ENCODE results near the gene TANK. TPM values are rescaled to one million over a fixed set of nuclear protein-coding genes. Genes with fewer than 3 reads are reported as not detected.

Gene TANK
- total RNA-seq, 1 donor from 2014 or later: 34.4 TPM

DNA sequence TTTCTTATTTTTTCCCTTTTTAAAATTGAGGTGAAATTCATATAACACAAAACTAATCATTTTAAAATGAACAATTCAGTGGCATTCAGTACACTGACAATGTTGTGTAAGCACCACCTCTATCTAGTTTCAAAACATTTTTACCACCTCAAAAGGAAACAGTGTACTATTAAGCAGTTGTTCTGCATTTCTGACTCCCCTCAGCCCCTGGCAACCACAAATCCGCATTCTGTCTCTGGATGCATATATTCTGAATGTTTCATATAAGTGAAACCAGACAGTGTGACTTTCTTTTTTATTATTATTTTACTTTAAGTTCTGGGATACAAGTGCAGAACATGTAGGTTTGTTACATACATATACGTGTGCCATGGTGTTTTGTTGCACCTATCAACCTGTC lies 19.2 kb upstream of the TANK start:
- H3K9me3 Mint-ChIP-seq: no peaks in the 10 kb centered on the region

DNA sequence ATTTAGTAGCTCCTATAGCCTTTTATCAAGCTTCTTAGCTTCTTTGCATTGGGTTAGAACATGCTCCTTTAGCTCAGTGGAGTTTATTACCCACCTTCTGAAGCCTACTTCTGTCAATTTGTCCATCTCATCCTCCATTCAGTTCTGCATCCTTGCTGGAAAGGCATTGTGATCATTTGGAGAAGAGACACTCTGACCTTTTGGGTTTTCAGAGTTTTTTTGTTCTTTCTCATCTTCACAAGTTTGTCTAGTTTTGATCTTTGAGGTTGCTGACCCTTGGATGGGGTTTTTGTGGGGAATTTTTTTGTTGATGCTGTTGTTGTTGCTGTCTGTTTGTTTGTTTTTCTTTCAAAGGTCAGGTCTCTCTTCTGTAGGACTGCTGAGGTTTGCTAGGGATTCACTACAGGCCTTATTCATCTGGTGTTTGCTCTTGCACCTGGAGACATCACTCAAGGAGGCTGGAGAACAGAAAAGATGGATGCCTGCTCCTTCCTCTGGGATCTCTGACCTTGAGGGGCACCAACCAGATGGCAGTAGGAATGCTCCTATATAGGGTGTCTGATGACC lies 13.9 kb upstream of the TANK start:
- no peak for DNase-seq (ENCODE audit: extremely low spot score, unreplicated experiment)
- Mint-ChIP-seq H3K4me3 (no peak overlapping the region), H3K27me3 (no peaks in the 10 kb centered on the region), H3K27ac (no peak overlapping the region), H3K4me1 (ENCODE audit: unreplicated experiment) (no peaks in the 10 kb centered on the region), H3K9me3 (no peaks in the 10 kb centered on the region), H3K36me3 (no peaks in the 10 kb centered on the region)
- TF ChIP-seq, protein P1, sequence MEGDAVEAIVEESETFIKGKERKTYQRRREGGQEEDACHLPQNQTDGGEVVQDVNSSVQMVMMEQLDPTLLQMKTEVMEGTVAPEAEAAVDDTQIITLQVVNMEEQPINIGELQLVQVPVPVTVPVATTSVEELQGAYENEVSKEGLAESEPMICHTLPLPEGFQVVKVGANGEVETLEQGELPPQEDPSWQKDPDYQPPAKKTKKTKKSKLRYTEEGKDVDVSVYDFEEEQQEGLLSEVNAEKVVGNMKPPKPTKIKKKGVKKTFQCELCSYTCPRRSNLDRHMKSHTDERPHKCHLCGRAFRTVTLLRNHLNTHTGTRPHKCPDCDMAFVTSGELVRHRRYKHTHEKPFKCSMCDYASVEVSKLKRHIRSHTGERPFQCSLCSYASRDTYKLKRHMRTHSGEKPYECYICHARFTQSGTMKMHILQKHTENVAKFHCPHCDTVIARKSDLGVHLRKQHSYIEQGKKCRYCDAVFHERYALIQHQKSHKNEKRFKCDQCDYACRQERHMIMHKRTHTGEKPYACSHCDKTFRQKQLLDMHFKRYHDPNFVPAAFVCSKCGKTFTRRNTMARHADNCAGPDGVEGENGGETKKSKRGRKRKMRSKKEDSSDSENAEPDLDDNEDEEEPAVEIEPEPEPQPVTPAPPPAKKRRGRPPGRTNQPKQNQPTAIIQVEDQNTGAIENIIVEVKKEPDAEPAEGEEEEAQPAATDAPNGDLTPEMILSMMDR (conservative IDR thresholded peaks at IDR 0.05): no peak

More for the DNA sequence above, 19.2 kb upstream of the TANK start:
- Mint-ChIP-seq H3K36me3 (no peaks in the 10 kb centered on the region), H3K4me3 (no peak overlapping the region), H3K27ac (no peak overlapping the region), H3K27me3 (no peaks in the 10 kb centered on the region), H3K4me1 (ENCODE audit: unreplicated experiment) (peaks cover 9% of the 10 kb centered on the region)
- no peak for DNase-seq (ENCODE audit: extremely low spot score, unreplicated experiment)
- TF ChIP-seq, protein P1 (conservative IDR thresholded peaks at IDR 0.05): no peak

DNA sequence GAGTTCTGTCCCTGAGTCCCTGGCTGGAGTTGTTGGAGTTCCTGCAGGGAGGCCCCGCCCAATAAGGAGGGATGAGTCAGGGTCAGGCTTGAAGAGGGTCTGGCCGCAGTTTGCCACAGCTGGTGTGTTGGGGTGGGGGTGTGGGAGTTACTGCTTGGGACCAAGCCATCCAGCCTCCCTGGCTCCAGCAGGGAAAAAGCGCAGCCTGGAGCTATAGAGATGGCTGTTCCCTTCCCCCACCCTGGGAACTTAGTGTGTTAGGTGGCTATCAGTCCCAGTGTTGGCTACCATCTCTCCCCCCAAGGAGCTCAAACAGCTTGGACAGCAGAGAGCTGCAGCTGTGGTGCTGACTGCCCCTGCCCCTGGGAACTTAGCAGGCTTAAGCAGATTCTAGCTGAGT lies 13.2 kb upstream of the TANK start:
- H3K4me3 Mint-ChIP-seq: no peak overlapping the region
- no peaks in the 10 kb centered on the region for H3K4me1 Mint-ChIP-seq (ENCODE audit: unreplicated experiment)
- H3K9me3 Mint-ChIP-seq: no peaks in the 10 kb centered on the region
- no peak overlapping the region for H3K27ac Mint-ChIP-seq
- DNase-seq (ENCODE audit: extremely low spot score, unreplicated experiment): no peak
- H3K27me3 Mint-ChIP-seq: no peaks in the 10 kb centered on the region
- no peaks in the 10 kb centered on the region for H3K36me3 Mint-ChIP-seq
- TF ChIP-seq, protein P1 (conservative IDR thresholded peaks at IDR 0.05): no peak

DNA sequence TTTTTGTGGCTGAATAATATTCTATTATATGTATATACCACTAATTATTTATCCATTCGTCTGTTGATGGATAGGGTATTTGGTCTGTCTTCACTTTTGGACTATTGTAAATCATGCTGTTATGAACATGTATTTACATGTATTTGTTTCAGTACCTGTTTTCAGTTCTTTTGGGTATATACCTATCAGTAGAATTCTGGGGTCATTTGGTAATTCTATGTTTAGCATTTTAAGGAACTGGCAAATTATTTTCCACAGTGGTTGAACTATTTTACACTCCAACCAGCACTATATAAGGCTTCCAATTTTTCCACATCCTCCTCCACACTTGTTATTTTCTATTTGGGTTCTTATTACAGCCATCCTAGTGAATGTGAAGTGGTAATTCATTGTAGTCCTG lies 12.4 kb upstream of the TANK start:
- H3K27me3 Mint-ChIP-seq: no peaks in the 10 kb centered on the region
- no peak for DNase-seq (ENCODE audit: extremely low spot score, unreplicated experiment)
- H3K9me3 Mint-ChIP-seq: no peaks in the 10 kb centered on the region
- TF ChIP-seq, protein P1 (conservative IDR thresholded peaks at IDR 0.05): no peak
- no peaks in the 10 kb centered on the region for H3K36me3 Mint-ChIP-seq
- H3K27ac Mint-ChIP-seq: no peak overlapping the region
- no peak overlapping the region for H3K4me3 Mint-ChIP-seq
- no peaks in the 10 kb centered on the region for H3K4me1 Mint-ChIP-seq (ENCODE audit: unreplicated experiment)

DNA sequence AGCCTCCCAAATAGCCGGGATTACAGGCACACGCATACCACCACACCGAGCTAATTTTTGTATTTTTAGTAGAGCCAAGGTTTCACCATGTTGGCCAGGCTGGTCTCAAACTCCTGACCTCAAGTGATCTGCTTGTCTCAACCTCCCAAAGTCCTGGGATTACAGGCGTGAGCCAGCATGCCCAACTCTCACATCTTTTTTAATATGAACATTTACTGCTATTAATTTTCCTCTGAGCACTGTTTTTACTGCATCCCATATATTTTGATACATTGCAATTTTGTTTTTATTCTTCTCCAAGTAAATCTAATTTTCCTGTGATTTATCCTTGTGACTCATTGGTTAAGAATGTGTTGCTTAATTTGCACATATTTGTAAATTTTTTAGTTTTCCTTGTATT lies 9.5 kb upstream of the TANK start:
- Mint-ChIP-seq H3K4me3 (no peak overlapping the region), H3K4me1 (ENCODE audit: unreplicated experiment) (no peaks in the 10 kb centered on the region), H3K27me3 (no peaks in the 10 kb centered on the region), H3K27ac (no peak overlapping the region), H3K9me3 (no peaks in the 10 kb centered on the region), H3K36me3 (no peaks in the 10 kb centered on the region)
- DNase-seq (ENCODE audit: extremely low spot score, unreplicated experiment): no peak
- TF ChIP-seq, protein P1 (conservative IDR thresholded peaks at IDR 0.05): no peak

DNA sequence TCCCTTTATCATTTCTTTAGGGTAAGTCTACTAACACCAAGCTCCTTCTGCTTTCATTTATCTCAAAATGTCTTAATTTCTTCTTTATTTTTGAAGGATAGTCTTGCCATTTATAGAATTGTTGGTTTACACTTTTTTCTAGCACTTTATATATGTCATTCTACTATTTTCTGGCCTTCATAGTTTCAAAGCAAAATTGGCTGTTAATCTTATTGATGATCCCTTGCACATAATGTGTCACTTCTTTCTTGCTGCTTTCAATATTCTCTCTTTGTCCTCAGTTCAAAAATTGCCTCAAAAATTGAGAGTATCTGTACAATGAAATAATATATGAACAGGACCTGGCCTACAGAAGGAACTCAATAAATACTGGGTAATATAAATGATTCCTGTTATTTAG lies 7.9 kb upstream of the TANK start:
- Mint-ChIP-seq H3K27me3 (no peaks in the 10 kb centered on the region), H3K4me1 (ENCODE audit: unreplicated experiment) (no peaks in the 10 kb centered on the region), H3K9me3 (no peaks in the 10 kb centered on the region), H3K4me3 (no peak overlapping the region), H3K27ac (no peak overlapping the region), H3K36me3 (no peaks in the 10 kb centered on the region)
- TF ChIP-seq, protein P1 (conservative IDR thresholded peaks at IDR 0.05): no peak
- no peak for DNase-seq (ENCODE audit: extremely low spot score, unreplicated experiment)
